HEK293 (cell line): Measurements from ENCODE around the gene POLH.
A peak's percentile ranks its signal among the peaks of the same experiment; 100 is the strongest.
"Not testable (repeated sequence)": the region's sequence is repeated elsewhere in the genome, so short reads cannot be mapped to it uniquely, and the experiment has no call there.

Experiments used
- CTCF ChIA-PET: fragments of 350-600 bp; formaldehyde crosslinking; extraction: SDS; loops from one replicate; lab custom pipeline; 2021; ENCODE audit warnings: antibody characterized with exemption; lab: Yijun Ruan, JAX
- POLR2A ChIA-PET: fragments of 300-600 bp; formaldehyde crosslinking; extraction: SDS; loops from one replicate; lab custom pipeline; 2020; ENCODE audit warnings: antibody characterized with exemption, inconsistent platforms; lab: Yijun Ruan, JAX
- H3K27ac ChIP-seq: fragments of 200-500 bp; sonication (Bioruptor generic); 2 replicates; pipeline ENCODE4 v1.5.1; 2014; ENCODE audit warnings: low read depth, low read length, control low read depth, inconsistent platforms; ENCODE audit errors: extremely low read depth
- H3K36me3 ChIP-seq, 2 experiments: fragments of 200-500 bp in 1 of 2; sonication (Bioruptor generic) in 1 of 2; 1 replicate in 1 of 2; 2 replicates in 1 of 2; pipeline ENCODE4 v1.5.1; 2014 to 2017; ENCODE audit warnings: inconsistent platforms in 2 of 2, low read length in 2 of 2; ENCODE audit not compliant: control insufficient read depth in 2 of 2, insufficient read depth in 1 of 2
- H3K4me1 ChIP-seq: fragments of 200-500 bp; sonication (Bioruptor generic); 2 replicates; pipeline ENCODE4 v1.5.1; 2014; ENCODE audit warnings: mild to moderate bottlenecking, low read length, inconsistent platforms; ENCODE audit not compliant: control insufficient read depth, insufficient read depth
- H3K4me3 ChIP-seq: 2 replicates; pipeline ENCODE4 v1.5.1; 2011; ENCODE audit warnings: low read depth, mild to moderate bottlenecking, control low read depth, low read length, moderate library complexity
- H3K9me3 ChIP-seq: fragments of 200-500 bp; sonication (Bioruptor generic); 2 replicates; pipeline ENCODE4 v1.5.1; 2014; ENCODE audit warnings: low read depth, low read length, inconsistent platforms; ENCODE audit not compliant: control insufficient read depth, insufficient read depth
- MZF1 ChIP-seq: fragments of 450-650 bp; formaldehyde crosslinking; IDR thresholded peaks from 2 replicates; pipeline ENCODE4 v1.5.1; 2017; ENCODE audit warnings: missing biosample characterization, missing genetic modification characterization, borderline replicate concordance
- OSR2 ChIP-seq: fragments of 450-650 bp; formaldehyde crosslinking; IDR thresholded peaks from 2 replicates; pipeline ENCODE4 v1.5.1; 2016; ENCODE audit warnings: missing biosample characterization, missing genetic modification characterization
- PRDM1 ChIP-seq: fragments of 450-650 bp; formaldehyde crosslinking; IDR thresholded peaks from 2 replicates; pipeline ENCODE4; 2016; ENCODE audit warnings: missing biosample characterization, missing genetic modification characterization
- PRDM4 ChIP-seq: fragments of 450-650 bp; formaldehyde crosslinking; IDR thresholded peaks from 2 replicates; pipeline ENCODE4 v1.5.1; 2017; ENCODE audit warnings: missing biosample characterization, missing genetic modification characterization
- SP7 ChIP-seq: fragments of 450-650 bp; formaldehyde crosslinking; IDR thresholded peaks from 2 replicates; pipeline ENCODE4 v1.5.1; 2016; ENCODE audit warnings: missing biosample characterization, missing genetic modification characterization
- WT1 ChIP-seq: fragments of 450-650 bp; formaldehyde crosslinking; IDR thresholded peaks from 2 replicates; pipeline ENCODE4 v1.5.1; 2016; ENCODE audit warnings: missing biosample characterization, missing genetic modification characterization
- ZBTB17 ChIP-seq: fragments of 450-650 bp; formaldehyde crosslinking; IDR thresholded peaks from 2 replicates; pipeline ENCODE4 v1.5.1; 2016; ENCODE audit warnings: missing biosample characterization, missing genetic modification characterization
- ZBTB44 ChIP-seq: fragments of 450-650 bp; IDR thresholded peaks from 2 replicates; pipeline ENCODE4 v1.5.1; 2018; ENCODE audit warnings: missing biosample characterization, mild to moderate bottlenecking, missing genetic modification characterization
- ZBTB8A ChIP-seq: fragments of 450-650 bp; formaldehyde crosslinking; IDR thresholded peaks from 2 replicates; pipeline ENCODE4 v1.5.1; 2016; ENCODE audit warnings: missing biosample characterization, missing genetic modification characterization
- ZNF155 ChIP-seq: fragments of 450-650 bp; formaldehyde crosslinking; IDR thresholded peaks from 2 replicates; pipeline ENCODE4 v1.5.1; 2016; ENCODE audit warnings: missing biosample characterization, missing genetic modification characterization
- ZNF664 ChIP-seq: fragments of 450-650 bp; formaldehyde crosslinking; IDR thresholded peaks from 2 replicates; pipeline ENCODE4 v1.5.1; 2016; ENCODE audit warnings: missing biosample characterization, missing genetic modification characterization
- ZNF777 ChIP-seq: fragments of 450-650 bp; formaldehyde crosslinking; IDR thresholded peaks from 2 replicates; pipeline ENCODE4 v1.5.1; 2017; ENCODE audit warnings: missing biosample characterization, missing genetic modification characterization, borderline replicate concordance
- ZSCAN30 ChIP-seq: fragments of 450-650 bp; IDR thresholded peaks from 2 replicates; pipeline ENCODE4 v1.5.1; 2018; ENCODE audit warnings: missing biosample characterization, mild to moderate bottlenecking, missing genetic modification characterization, moderate library complexity
- TF ChIP-seq, protein P1 (sequence below): fragments of 450-650 bp; formaldehyde crosslinking; IDR thresholded peaks from 2 replicates; pipeline ENCODE4 v1.5.1; 2016; ENCODE audit warnings: missing biosample characterization, missing genetic modification characterization
- TF ChIP-seq, protein P2 (sequence below): fragments of 450-650 bp; formaldehyde crosslinking; IDR thresholded peaks from 2 replicates; pipeline ENCODE4 v1.5.1; 2016; ENCODE audit warnings: missing biosample characterization, missing genetic modification characterization

Gene POLH

GRCh38 chr6:43630980-43631619, 55.1 kb downstream of the POLH start:
- no peak for TF ChIP-seq ZNF664
- TF ChIP-seq, protein P1, sequence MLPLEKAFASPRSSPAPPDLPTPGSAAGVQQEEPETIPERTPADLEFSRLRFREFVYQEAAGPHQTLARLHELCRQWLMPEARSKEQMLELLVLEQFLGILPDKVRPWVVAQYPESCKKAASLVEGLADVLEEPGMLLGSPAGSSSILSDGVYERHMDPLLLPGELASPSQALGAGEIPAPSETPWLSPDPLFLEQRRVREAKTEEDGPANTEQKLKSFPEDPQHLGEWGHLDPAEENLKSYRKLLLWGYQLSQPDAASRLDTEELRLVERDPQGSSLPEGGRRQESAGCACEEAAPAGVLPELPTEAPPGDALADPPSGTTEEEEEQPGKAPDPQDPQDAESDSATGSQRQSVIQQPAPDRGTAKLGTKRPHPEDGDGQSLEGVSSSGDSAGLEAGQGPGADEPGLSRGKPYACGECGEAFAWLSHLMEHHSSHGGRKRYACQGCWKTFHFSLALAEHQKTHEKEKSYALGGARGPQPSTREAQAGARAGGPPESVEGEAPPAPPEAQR (tag by site-specific recombination), result no peak
- TF ChIP-seq, protein P2, sequence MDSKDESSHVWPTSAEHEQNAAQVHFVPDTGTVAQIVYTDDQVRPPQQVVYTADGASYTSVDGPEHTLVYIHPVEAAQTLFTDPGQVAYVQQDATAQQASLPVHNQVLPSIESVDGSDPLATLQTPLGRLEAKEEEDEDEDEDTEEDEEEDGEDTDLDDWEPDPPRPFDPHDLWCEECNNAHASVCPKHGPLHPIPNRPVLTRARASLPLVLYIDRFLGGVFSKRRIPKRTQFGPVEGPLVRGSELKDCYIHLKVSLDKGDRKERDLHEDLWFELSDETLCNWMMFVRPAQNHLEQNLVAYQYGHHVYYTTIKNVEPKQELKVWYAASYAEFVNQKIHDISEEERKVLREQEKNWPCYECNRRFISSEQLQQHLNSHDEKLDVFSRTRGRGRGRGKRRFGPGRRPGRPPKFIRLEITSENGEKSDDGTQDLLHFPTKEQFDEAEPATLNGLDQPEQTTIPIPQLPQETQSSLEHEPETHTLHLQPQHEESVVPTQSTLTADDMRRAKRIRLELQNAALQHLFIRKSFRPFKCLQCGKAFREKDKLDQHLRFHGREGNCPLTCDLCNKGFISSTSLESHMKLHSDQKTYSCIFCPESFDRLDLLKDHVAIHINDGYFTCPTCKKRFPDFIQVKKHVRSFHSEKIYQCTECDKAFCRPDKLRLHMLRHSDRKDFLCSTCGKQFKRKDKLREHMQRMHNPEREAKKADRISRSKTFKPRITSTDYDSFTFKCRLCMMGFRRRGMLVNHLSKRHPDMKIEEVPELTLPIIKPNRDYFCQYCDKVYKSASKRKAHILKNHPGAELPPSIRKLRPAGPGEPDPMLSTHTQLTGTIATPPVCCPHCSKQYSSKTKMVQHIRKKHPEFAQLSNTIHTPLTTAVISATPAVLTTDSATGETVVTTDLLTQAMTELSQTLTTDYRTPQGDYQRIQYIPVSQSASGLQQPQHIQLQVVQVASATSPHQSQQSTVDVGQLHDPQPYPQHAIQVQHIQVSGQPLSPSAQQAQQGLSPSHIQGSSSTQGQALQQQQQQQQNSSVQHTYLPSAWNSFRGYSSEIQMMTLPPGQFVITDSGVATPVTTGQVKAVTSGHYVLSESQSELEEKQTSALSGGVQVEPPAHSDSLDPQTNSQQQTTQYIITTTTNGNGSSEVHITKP, result peak; percentile 96
- peaks cover 0 to 3% of the 10 kb centered on the region in 2 experiments; a peak in 1 of 3 replicates for H3K36me3 ChIP-seq
- H3K9me3 ChIP-seq, result no peaks in the 10 kb centered on the region
- no peak overlapping the region for H3K4me3 ChIP-seq
- ChIA-PET POLR2A (interaction anchor here (2.1 to 4.2 kb wide), 2 partner anchors 14 to 56 kb away, joined by 11 to 40 read pairs; partner anchors contain the start of genes MRPS18A and RSPH9), CTCF (interaction anchor here (0.6 to 0.8 kb wide), 3 partner anchors 124 to 297 kb away, joined by 3 to 5 read pairs (median 3); no protein-coding TSS in a partner anchor)
- no peak overlapping the region for H3K27ac ChIP-seq
- H3K4me1 ChIP-seq, result 0 out of 2 replicates have a peak, but pooled peaks cover 8% of the 10 kb centered on the region

GRCh38 chr6:43633002-43633401, 57.0 kb downstream of the POLH start:
- peaks cover 12 to 15% of the 10 kb centered on the region in 2 experiments; a peak in 2 of 3 replicates for H3K36me3 ChIP-seq
- CTCF ChIA-PET, H3K9me3 ChIP-seq, H3K4me3 ChIP-seq, H3K27ac ChIP-seq, H3K4me1 ChIP-seq: not testable (repeated sequence)
- POLR2A ChIA-PET, result interaction anchor here (0.7 kb wide), 1 partner anchor 319 kb away, joined by 4 read pairs; no protein-coding TSS in a partner anchor

- peak; percentile 70; the same call in 1 of the 2 replicates for TF ChIP-seq ZSCAN30 (tag by site-specific recombination)
- TF ChIP-seq OSR2 (tag by site-specific recombination), result 0 out of 2 replicates have a peak, but pooled peaks have one; percentile 27
- peak; percentile 81 for TF ChIP-seq SP7 (tag by site-specific recombination)
- TF ChIP-seq ZBTB44 (tag by site-specific recombination), result peak; percentile 66
- TF ChIP-seq WT1 (tag by site-specific recombination), result peak; percentile 80
- TF ChIP-seq ZNF155 (tag by site-specific recombination), result no peak
- TF ChIP-seq ZBTB8A, result no peak
- peak; percentile 93 for TF ChIP-seq PRDM4
- TF ChIP-seq ZNF777 (tag by site-specific recombination), result no peak
- TF ChIP-seq MZF1 (tag by site-specific recombination), result peak; percentile 75; the same call in 1 of the 2 replicates
- TF ChIP-seq ZBTB17 (tag by site-specific recombination), result peak; percentile 48
- no peak for TF ChIP-seq PRDM1
- peaks cover 30 to 31% of the 10 kb centered on the region in 2 experiments for H3K36me3 ChIP-seq
- peaks cover 2% of the 10 kb centered on the region; the same call in 1 of the 2 replicates for H3K4me1 ChIP-seq
- H3K4me3 ChIP-seq, result no peak overlapping the region
- ChIA-PET POLR2A (interaction anchor here (0.6 to 2.8 kb wide), 12 partner anchors 8 to 446 kb away, joined by 3 to 33 read pairs (median 4); partner anchors contain the start of gene RSPH9), CTCF (interaction anchor here (0.6 to 2.0 kb wide), 4 partner anchors 10 to 134 kb away, joined by 3 to 6 read pairs (median 5); partner anchors contain the start of gene RSPH9)
- no peaks in the 10 kb centered on the region for H3K9me3 ChIP-seq
- H3K27ac ChIP-seq, result peak overlapping the region; percentile 3; the same call in 1 of the 2 replicates
Observed at GRCh38 chr6:43634702-43635303, 58.8 kb downstream of the POLH start.
